OCI-LY3 (cell line): ENCODE data around the gene EXO5.

Experiments used
- CTCF ChIP-seq: fragments of 200-600, 300-600 bp; sonication (generic); IDR thresholded peaks from 2 replicates; pipeline ENCODE4 v1.5.1; 2014; ENCODE audit warnings: antibody characterized with exemption, low read length, low read depth
- EZH2phosphoT487 ChIP-seq: fragments of 200-600 bp; shearing (Covaris generic); IDR thresholded peaks from 2 replicates; pipeline ENCODE4 v1.6.1; 2018; ENCODE audit warnings: antibody characterized with exemption, mixed run types, low read depth

GRCh38 chr1:40508375-40509341 lies at the start of gene EXO5:
- TF ChIP-seq CTCF (no peak), EZH2phosphoT487 (no peak)
